K562 (cell line): ENCODE measurements around the gene SETMAR. TPM values are rescaled to one million over a fixed set of nuclear protein-coding genes. Genes with fewer than 3 reads are reported as not detected.

ENCODE experiments used
- GTF2A2 ChIP-seq: IDR thresholded peaks from 2 replicates; pipeline ENCODE4 v1.6.1; 2016; ENCODE audit warnings: mild to moderate bottlenecking, missing genetic modification characterization, missing compliant biosample characterization
- HMBOX1 ChIP-seq: sonication (generic); IDR thresholded peaks from 2 replicates; pipeline ENCODE4 v1.6.1; 2016
- PBX2 ChIP-seq, 2 experiments: IDR thresholded peaks in 1 of 2; conservative IDR thresholded peaks in 1 of 2; 2 replicates each; pipeline ENCODE4 v1.6.1; 2016; ENCODE audit warnings: low read depth in 2 of 2, mild to moderate bottlenecking in 1 of 2, missing compliant biosample characterization in 1 of 2, missing genetic modification characterization in 1 of 2, moderate library complexity in 1 of 2
- PTRF ChIP-seq: fragments of 450-650 bp; IDR thresholded peaks from 2 replicates; pipeline ENCODE4 v1.6.1; 2016; ENCODE audit warnings: mild to moderate bottlenecking, missing genetic modification characterization, missing compliant biosample characterization
- PYGO2 ChIP-seq: fragments of 450-650 bp; IDR thresholded peaks from 2 replicates; pipeline ENCODE4 v1.6.1; 2016; ENCODE audit warnings: mild to moderate bottlenecking, missing genetic modification characterization, moderate library complexity, missing compliant biosample characterization
- REST ChIP-seq, 2 experiments: fragments of 450-650 bp; formaldehyde crosslinking in 1 of 2; IDR thresholded peaks; 2 replicates each; pipeline versions ENCODE4 v1.4.0 to v1.6.1; 2014 to 2020; ENCODE audit warnings: mild to moderate bottlenecking in 2 of 2, borderline replicate concordance in 1 of 2, low read depth in 1 of 2
- RHOXF2B ChIP-seq: fragments of 250-450 bp; sonication (Bioruptor Pico); conservative IDR thresholded peaks from 2 replicates; pipeline ENCODE4 v1.5.1; 2021
- SFPQ ChIP-seq: fragments of 200-400 bp; formaldehyde crosslinking; IDR thresholded peaks from 2 replicates; pipeline ENCODE4 v1.6.1; 2017; ENCODE audit warnings: mild to moderate bottlenecking, low read depth, low read length, moderate library complexity
- THRA ChIP-seq: fragments of 450-650 bp; IDR thresholded peaks from 2 replicates; pipeline ENCODE4 v1.6.1; 2017; ENCODE audit warnings: mild to moderate bottlenecking, moderate library complexity
- ZNF232 ChIP-seq: sonication (generic); formaldehyde crosslinking; IDR thresholded peaks from 2 replicates; pipeline ENCODE4 v1.8.0; 2022; ENCODE audit warnings: mild to moderate bottlenecking, missing genetic modification reagents
- polyA plus RNA-seq, 8 experiments: library from polyadenylated mRNA; depleted of rRNA in 4 of 8; stranded (reverse) in 5 of 8; unstranded in 3 of 8; fragments of >200 nt; fragmentation: Nextera tagmentation in 2 of 8; fragmentation: Illumina TruSeq in 1 of 8; extraction: Ambion mirVana in 2 of 8; extraction: Trizol in 1 of 8; gene quantifications; 2 replicates each; pipeline versions ENCODE4 v1.2.1 to v1.2.3, GENCODE V29; 2011 to 2014; ENCODE audit warnings: inconsistent platforms in 1 of 8, missing spikeins in 1 of 8
- total RNA-seq, 7 experiments: library from RNA; depleted of rRNA in 6 of 7; stranded (reverse); fragments of >200 nt in 6 of 7; fragmentation: Illumina TruSeq in 2 of 7; extraction: Trizol in 2 of 7; gene quantifications; 2 replicates each; pipeline versions ENCODE4 v1.2.1 to v1.2.3, GENCODE V29; 2011 to 2021; ENCODE audit warnings: low replicate concordance in 1 of 7

SETMAR gene
- total and polyA plus RNA-seq, 9 of the 15 experiments (the other 6 are each of a cell fraction or from before 2014, with no cell fraction given) = 5.5 to 25.1 (median 18.2) TPM

- no peak for TF ChIP-seq PYGO2 (tag)
- no peak for TF ChIP-seq SFPQ
- no peak for TF ChIP-seq REST (IDR thresholded peaks at IDR 0.05; ENCODE audit: borderline replicate concordance)
- TF ChIP-seq REST (CRISPR knock-in tag; IDR thresholded peaks at IDR 0.05; ENCODE audit: low read depth) = no peak
- TF ChIP-seq PBX2 (CRISPR knock-in tag; IDR thresholded peaks at IDR 0.05; ENCODE audit: low read depth) = no peak
- no peak for TF ChIP-seq PBX2 (tag; conservative IDR thresholded peaks at IDR 0.05; ENCODE audit: low read depth)
- TF ChIP-seq PTRF (tag) = no peak
- TF ChIP-seq THRA = no peak
- TF ChIP-seq ZNF232 (CRISPR knock-in tag) = no peak
- no peak for TF ChIP-seq HMBOX1
- TF ChIP-seq GTF2A2 (tag) = no peak
- TF ChIP-seq RHOXF2B = no peak
Observed at GRCh38 chr3:4351164-4351855, 48.1 kb downstream of the SETMAR start (continued).
